Measurements from ENCODE around the gene MARCKS.

DNA sequence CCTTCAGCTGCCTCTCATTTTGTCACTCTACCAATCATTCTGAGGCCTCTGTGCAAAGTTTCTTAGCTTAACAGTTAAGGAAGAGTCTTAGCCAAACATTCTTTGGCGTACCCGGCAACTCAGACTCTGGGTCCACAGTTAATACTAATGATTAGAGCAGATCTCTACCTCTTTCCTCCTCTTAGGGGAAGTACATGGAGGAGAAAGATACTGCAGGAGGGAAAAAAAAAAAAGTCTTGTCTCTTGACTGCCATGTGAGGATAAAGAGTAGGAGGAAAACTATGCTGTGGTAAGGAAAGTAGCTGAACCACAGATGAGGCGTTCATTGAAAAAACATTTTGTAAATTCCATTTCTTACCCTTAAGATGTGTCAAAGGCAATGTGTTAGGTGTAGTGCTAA lies 44.0 kb upstream of the MARCKS start:
- TF ChIP-seq, protein P1, sequence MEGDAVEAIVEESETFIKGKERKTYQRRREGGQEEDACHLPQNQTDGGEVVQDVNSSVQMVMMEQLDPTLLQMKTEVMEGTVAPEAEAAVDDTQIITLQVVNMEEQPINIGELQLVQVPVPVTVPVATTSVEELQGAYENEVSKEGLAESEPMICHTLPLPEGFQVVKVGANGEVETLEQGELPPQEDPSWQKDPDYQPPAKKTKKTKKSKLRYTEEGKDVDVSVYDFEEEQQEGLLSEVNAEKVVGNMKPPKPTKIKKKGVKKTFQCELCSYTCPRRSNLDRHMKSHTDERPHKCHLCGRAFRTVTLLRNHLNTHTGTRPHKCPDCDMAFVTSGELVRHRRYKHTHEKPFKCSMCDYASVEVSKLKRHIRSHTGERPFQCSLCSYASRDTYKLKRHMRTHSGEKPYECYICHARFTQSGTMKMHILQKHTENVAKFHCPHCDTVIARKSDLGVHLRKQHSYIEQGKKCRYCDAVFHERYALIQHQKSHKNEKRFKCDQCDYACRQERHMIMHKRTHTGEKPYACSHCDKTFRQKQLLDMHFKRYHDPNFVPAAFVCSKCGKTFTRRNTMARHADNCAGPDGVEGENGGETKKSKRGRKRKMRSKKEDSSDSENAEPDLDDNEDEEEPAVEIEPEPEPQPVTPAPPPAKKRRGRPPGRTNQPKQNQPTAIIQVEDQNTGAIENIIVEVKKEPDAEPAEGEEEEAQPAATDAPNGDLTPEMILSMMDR (conservative IDR thresholded peaks at IDR 0.05; ENCODE audit: low read depth, low read length) = no peak
- no peak for TF ChIP-seq EZH2 (IDR thresholded peaks at IDR 0.05; ENCODE audit: borderline replicate concordance, low read depth, low read length, poor library complexity, severe bottlenecking)

All from A673 (cell line).